ENCODE data around the gene LRRC4. TPM values are rescaled to one million over a fixed set of nuclear protein-coding genes. Genes with fewer than 3 reads are reported as not detected.

Gene LRRC4
- total RNA-seq, 1 donor from 2014 or later, result 2.6 TPM

GRCh38 chr7:128031901-128032604 is 816 bp upstream of the LRRC4 start:
- DNase-seq (ENCODE audit: low spot score), result peak; percentile 81

- no peak for DNase-seq (ENCODE audit: low spot score)
These were observed 979 bp downstream of the LRRC4 start for GRCh38 chr7:128030263-128030653.

GRCh38 chr7:128029405-128029995 is 1.7 kb downstream of the LRRC4 start:
- DNase-seq (ENCODE audit: low spot score), result no peak

- DNase-seq (ENCODE audit: low spot score), result peak; percentile 69
These were observed 3.7 kb downstream of the LRRC4 start for GRCh38 chr7:128027485-128027980.

- DNase-seq (ENCODE audit: low spot score), result no peak
These were observed 4.7 kb downstream of the LRRC4 start for GRCh38 chr7:128026551-128026950.

- DNase-seq (ENCODE audit: low spot score), result no peak
These were observed 5.4 kb downstream of the LRRC4 start for GRCh38 chr7:128025819-128026218.

- no peak for DNase-seq (ENCODE audit: low spot score)
These were observed 5.9 kb downstream of the LRRC4 start for GRCh38 chr7:128025380-128025779.

GRCh38 chr7:128024151-128024550 is 7.1 kb downstream of the LRRC4 start:
- no peak for DNase-seq (ENCODE audit: low spot score)

- peak; percentile 91 for DNase-seq (ENCODE audit: low spot score)
These were observed 8.4 kb downstream of the LRRC4 start for GRCh38 chr7:128022631-128023532.

- no peak for DNase-seq (ENCODE audit: low spot score)
These were observed 9.9 kb downstream of the LRRC4 start for GRCh38 chr7:128021366-128021765.

- DNase-seq (ENCODE audit: low spot score), result no peak
These were observed 11.1 kb downstream of the LRRC4 start for GRCh38 chr7:128020159-128020558.

GRCh38 chr7:128019288-128019687 is 11.9 kb downstream of the LRRC4 start:
- no peak for DNase-seq (ENCODE audit: low spot score)

- no peak for DNase-seq (ENCODE audit: low spot score)
These were observed 13.1 kb downstream of the LRRC4 start for GRCh38 chr7:128017862-128018845.

GRCh38 chr7:128017460-128017859 is 13.8 kb downstream of the LRRC4 start:
- no peak for DNase-seq (ENCODE audit: low spot score)

- DNase-seq (ENCODE audit: low spot score), result peak; percentile 89
These were observed 16.4 kb downstream of the LRRC4 start for GRCh38 chr7:128014811-128015210.

GRCh38 chr7:128011131-128011661 is 20.0 kb downstream of the LRRC4 start:
- DNase-seq (ENCODE audit: low spot score), result no peak

- no peak for DNase-seq (ENCODE audit: low spot score)
These were observed 20.7 kb downstream of the LRRC4 start for GRCh38 chr7:128010391-128011127.

GRCh38 chr7:128008744-128009143 is 22.5 kb downstream of the LRRC4 start:
- no peak for DNase-seq (ENCODE audit: low spot score)

- DNase-seq (ENCODE audit: low spot score), result no peak
These were observed 23.1 kb downstream of the LRRC4 start for GRCh38 chr7:128008141-128008540.

- no peak for DNase-seq (ENCODE audit: low spot score)
These were observed 23.9 kb downstream of the LRRC4 start for GRCh38 chr7:128007303-128007680.

Measured in umbilical cord (tissue), 2 donors.